Thymus (tissue), 11 donors: ENCODE measurements around the gene IRF2BP1. TPM values are rescaled to one million over a fixed set of nuclear protein-coding genes. Genes with fewer than 3 reads are reported as not detected.
A peak's percentile ranks its signal among the peaks of the same experiment; 100 is the strongest.

ENCODE experiments used
- DNase-seq, 9 donors: peaks; one replicate each; pipeline ENCODE4 v3.0.0-alpha.2; 2013; ENCODE audit warnings: low spot score in 9 of 9, low read depth in 6 of 9, missing footprints in 1 of 9
- H3K27ac ChIP-seq, 2 donors: one replicate each; pipeline ENCODE4 v1.5.1; 2013; ENCODE audit warnings: control low read depth in 1 of 2, low read depth in 1 of 2, low read length in 1 of 2, mild to moderate bottlenecking in 1 of 2, moderate library complexity in 1 of 2
- H3K27me3 ChIP-seq, 2 donors: one replicate each; pipeline ENCODE4 v1.5.1; 2013; ENCODE audit warnings: low read length in 1 of 2; ENCODE audit not compliant: control insufficient read depth in 2 of 2, insufficient read depth in 1 of 2
- H3K36me3 ChIP-seq, 2 donors: one replicate each; pipeline ENCODE4 v1.5.1; 2013; ENCODE audit warnings: low read length in 1 of 2, mild to moderate bottlenecking in 1 of 2, moderate library complexity in 1 of 2; ENCODE audit not compliant: control insufficient read depth in 2 of 2, insufficient read depth in 2 of 2
- H3K4me1 ChIP-seq, 2 donors: one replicate each; pipeline ENCODE4 v1.5.1; 2013; ENCODE audit warnings: low read length in 2 of 2; ENCODE audit not compliant: control insufficient read depth in 2 of 2, insufficient read depth in 2 of 2
- H3K4me3 ChIP-seq, 2 donors: one replicate each; pipeline ENCODE4 v1.5.1; 2013; ENCODE audit warnings: low read length in 2 of 2, control low read depth in 1 of 2, mild to moderate bottlenecking in 1 of 2
- H3K9me3 ChIP-seq, 2 donors: one replicate each; pipeline ENCODE4 v1.5.1; 2013; ENCODE audit warnings: low read length in 1 of 2, mild to moderate bottlenecking in 1 of 2; ENCODE audit not compliant: control insufficient read depth in 2 of 2, insufficient read depth in 1 of 2
- WGBS: extraction: QIAGEN DNeasy Blood & Tissue Kit; methylation state at CpG from one replicate; pipeline ENCODE4 v1.1.7; 2013; 5-methylcytosine and 5-hydroxymethylcytosine counted together
- polyA plus RNA-seq: library from polyadenylated mRNA; stranded (reverse); fragments of 200-250 nt; gene quantifications from one replicate; pipeline ENCODE4 v1.2.3, GENCODE V29; 2013
- total RNA-seq: library from RNA; stranded (reverse); fragments of 120-200 nt; gene quantifications from one replicate; pipeline ENCODE4 v1.2.4, GENCODE V29; 2013
- donor health status: healthy.

IRF2BP1 gene
- total and polyA plus RNA-seq, 2 donors, result 12.3 to 19.3 TPM

DNA sequence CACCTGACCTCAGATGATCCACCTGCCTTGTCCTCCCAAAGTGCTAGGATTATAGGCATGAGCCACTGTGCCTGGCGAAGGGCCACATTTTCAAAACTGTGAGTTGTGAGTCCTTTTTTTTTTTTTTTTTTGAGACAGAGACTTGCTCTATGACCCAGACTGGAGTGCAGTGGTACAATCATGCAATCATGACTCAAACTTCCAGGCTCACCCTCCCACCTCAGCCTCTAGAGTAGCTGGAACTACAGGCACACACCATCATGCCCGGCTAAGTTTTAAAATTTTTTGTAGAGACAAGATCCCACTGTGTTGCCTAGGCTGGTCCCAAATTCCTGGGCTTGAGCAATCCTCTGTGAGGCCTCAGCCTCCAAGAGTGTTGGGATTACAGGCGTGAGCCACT lies 20.3 kb upstream of the IRF2BP1 start:
- WGBS, result 93% methylated on average over 3 of the region's 3 CpGs
- no peaks in the 10 kb centered on the region for H3K9me3 ChIP-seq
- DNase-seq, result no peak
- H3K27ac ChIP-seq, result no peak overlapping the region
- H3K27me3 ChIP-seq, result peaks cover 0 to 17% of the 10 kb centered on the region in 2 donors
- no peaks in the 10 kb centered on the region for H3K36me3 ChIP-seq
- H3K4me1 ChIP-seq, result peaks cover 7 to 10% of the 10 kb centered on the region in 2 donors
- H3K4me3 ChIP-seq, result no peak overlapping the region

GRCh38 chr19:45905011-45905410 lies 19.1 kb upstream of the IRF2BP1 start:
- 94% methylated on average over 10 of the region's 10 CpGs for WGBS
- Histone ChIP-seq H3K27ac (no peak overlapping the region), H3K4me1 (peaks cover 7 to 18% of the 10 kb centered on the region in 2 donors), H3K36me3 (peaks cover 0 to under 1% of the 10 kb centered on the region in 2 donors), H3K9me3 (no peaks in the 10 kb centered on the region), H3K27me3 (peaks cover 0 to 13% of the 10 kb centered on the region in 2 donors), H3K4me3 (no peak overlapping the region)
- DNase-seq, result no peak

GRCh38 chr19:45902651-45903625 lies 17.0 kb upstream of the IRF2BP1 start:
- Histone ChIP-seq H3K4me1 (peaks cover 7 to 18% of the 10 kb centered on the region in 2 donors), H3K27me3 (peaks cover 0 to 11% of the 10 kb centered on the region in 2 donors), H3K4me3 (peak overlapping the region; percentile 79 to 85), H3K36me3 (peaks cover 10 to 12% of the 10 kb centered on the region in 2 donors), H3K27ac (peak overlapping the region; percentile 91 to 95), H3K9me3 (no peaks in the 10 kb centered on the region)
- peak; percentile 92 to 100 (median 99) for DNase-seq
- WGBS, result 2% methylated on average over 73 of the region's 73 CpGs

DNA sequence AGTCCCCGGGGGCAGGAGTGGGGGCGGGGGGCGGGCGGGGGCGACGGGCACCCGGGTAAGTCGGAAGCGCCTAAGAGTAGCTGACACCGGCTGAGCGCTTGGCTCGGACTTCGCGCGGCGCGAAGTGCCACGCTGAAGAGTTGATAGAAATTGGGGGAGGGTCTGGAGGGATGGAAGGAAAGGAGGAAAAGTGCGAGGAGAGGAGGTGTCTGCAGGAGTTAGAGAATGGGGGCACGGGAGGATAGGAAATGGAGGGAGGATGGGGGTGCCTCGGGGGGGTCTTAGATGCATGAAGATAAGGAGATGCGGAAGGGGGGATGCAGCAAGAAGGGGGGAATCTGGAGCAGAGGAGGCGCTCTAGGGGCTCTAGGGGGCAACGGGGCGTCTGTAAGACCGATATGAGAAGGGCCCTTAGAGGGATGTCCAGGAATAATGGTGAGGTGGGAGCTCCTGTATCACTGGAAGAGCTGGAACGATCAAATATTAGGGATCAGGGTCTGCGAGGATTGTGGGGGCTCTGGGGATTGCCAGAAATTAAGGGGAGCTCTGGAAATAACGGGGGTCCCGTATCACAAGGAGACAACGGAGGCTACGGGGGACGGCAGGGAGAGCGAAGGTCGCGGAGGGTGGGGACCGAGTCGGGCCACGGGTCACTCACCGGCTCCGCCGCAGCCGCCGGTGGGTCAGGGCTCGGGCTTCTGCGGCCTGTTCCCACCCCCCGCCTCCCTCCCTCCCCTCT lies 16.1 kb upstream of the IRF2BP1 start, which contains the start of gene MYPOP:
Gene MYPOP (minus strand): TSS at position 702 of the 739 bp plus-strand sequence. CDS start 840 bp downstream, outside the sequence.
- H3K4me1 ChIP-seq, result peaks cover 7 to 18% of the 10 kb centered on the region in 2 donors

GRCh38 chr19:45901432-45901911 lies 15.5 kb upstream of the IRF2BP1 start:
- Histone ChIP-seq H3K4me1 (peaks cover 7 to 18% of the 10 kb centered on the region in 2 donors), H3K27ac (peak overlapping the region in 1 of 2 donors; percentile 37), H3K9me3 (no peaks in the 10 kb centered on the region), H3K4me3 (peak overlapping the region; percentile 79 to 85), H3K27me3 (peaks cover 0 to 11% of the 10 kb centered on the region in 2 donors), H3K36me3 (peaks cover 10 to 17% of the 10 kb centered on the region in 2 donors)
- 20% methylated on average over 69 of the region's 69 CpGs for WGBS
- DNase-seq, result peak in 1 of 9 donors; percentile 63

More for the DNA sequence above, 16.1 kb upstream of the IRF2BP1 start, which contains the start of gene MYPOP:
- Histone ChIP-seq H3K9me3 (no peaks in the 10 kb centered on the region), H3K36me3 (peaks cover 10 to 17% of the 10 kb centered on the region in 2 donors), H3K27me3 (peaks cover 0 to 11% of the 10 kb centered on the region in 2 donors), H3K27ac (peak within 1 kb of the TSS; percentile 91 to 95), H3K4me3 (peak within 1 kb of the TSS; percentile 79 to 85)
- no peak for DNase-seq
- under 1% methylated on average over 47 of the region's 47 CpGs for WGBS

- Histone ChIP-seq H3K4me3 (peak overlapping the region; percentile 37 to 79), H3K27ac (no peak overlapping the region)
These were observed 14.9 kb upstream of the IRF2BP1 start for GRCh38 chr19:45900738-45901431.

DNA sequence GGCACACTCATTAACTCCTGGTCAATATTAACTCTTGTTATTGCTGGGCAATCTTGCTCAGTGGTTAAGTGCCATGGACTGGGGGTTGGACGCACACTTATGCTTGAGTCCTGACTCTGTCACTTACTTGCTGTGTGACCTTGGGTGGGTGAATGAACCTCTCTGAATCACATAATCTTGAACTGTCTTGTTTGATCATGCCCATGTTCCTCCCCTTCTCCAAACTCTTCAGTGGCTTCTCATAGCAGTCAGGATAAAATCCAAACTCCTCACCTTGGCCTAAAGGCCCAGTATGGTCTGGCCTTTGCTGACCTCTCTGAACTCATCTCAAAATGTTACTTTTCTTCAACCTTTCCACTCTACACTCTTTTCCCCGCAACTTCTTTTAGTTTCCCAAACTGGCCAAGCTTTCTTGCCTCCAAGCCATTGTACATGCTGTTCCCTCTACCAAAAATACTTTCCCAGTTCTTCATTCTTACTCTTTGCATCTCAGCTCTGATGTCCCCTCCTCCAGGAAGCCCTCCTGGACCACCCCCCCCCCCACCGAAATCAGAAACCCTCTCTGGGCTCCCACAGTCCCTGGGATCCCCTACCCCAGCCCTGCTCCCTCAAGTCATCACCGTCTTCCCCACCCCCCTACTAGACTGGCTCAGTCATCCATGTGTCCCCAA lies 14.1 kb upstream of the IRF2BP1 start:
- DNase-seq, result no peak
- peaks cover 0 to 5% of the 10 kb centered on the region in 2 donors for H3K27me3 ChIP-seq
- H3K9me3 ChIP-seq, result no peaks in the 10 kb centered on the region
- H3K4me1 ChIP-seq, result peaks cover 7 to 18% of the 10 kb centered on the region in 2 donors
- H3K4me3 ChIP-seq, result no peak overlapping the region
- H3K27ac ChIP-seq, result no peak overlapping the region
- over 99% methylated on average over 4 of the region's 4 CpGs for WGBS
- H3K36me3 ChIP-seq, result peaks cover 18 to 22% of the 10 kb centered on the region in 2 donors

More at GRCh38 chr19:45900738-45901431, 14.9 kb upstream of the IRF2BP1 start:
- WGBS, result 90% methylated on average over 22 of the region's 22 CpGs
- Histone ChIP-seq H3K27me3 (peaks cover 0 to 11% of the 10 kb centered on the region in 2 donors), H3K9me3 (no peaks in the 10 kb centered on the region), H3K36me3 (peaks cover 10 to 17% of the 10 kb centered on the region in 2 donors), H3K4me1 (peaks cover 7 to 18% of the 10 kb centered on the region in 2 donors)
- no peak for DNase-seq

GRCh38 chr19:45899253-45899652 lies 13.3 kb upstream of the IRF2BP1 start:
- WGBS, result 96% methylated on average over 7 of the region's 7 CpGs
- H3K36me3 ChIP-seq, result peaks cover 21 to 22% of the 10 kb centered on the region in 2 donors

More at GRCh38 chr19:45899253-45899652, 13.3 kb upstream of the IRF2BP1 start:
- Histone ChIP-seq H3K4me3 (no peak overlapping the region), H3K9me3 (no peaks in the 10 kb centered on the region), H3K27me3 (peaks cover 0 to 4% of the 10 kb centered on the region in 2 donors), H3K4me1 (peaks cover 7 to 18% of the 10 kb centered on the region in 2 donors), H3K27ac (no peak overlapping the region)
- no peak for DNase-seq
